H1 (cell line): ENCODE data around the gene AGXT2. TPM values are rescaled to one million over a fixed set of nuclear protein-coding genes. Genes with fewer than 3 reads are reported as not detected.

Experiments
- KDM5A ChIP-seq: fragments of 200-600 bp; IDR thresholded peaks from 2 replicates; pipeline ENCODE4 v1.7.1; 2012; ENCODE audit warnings: mild to moderate bottlenecking, low read length, inconsistent platforms, mixed read lengths
- NRF1 ChIP-seq: IDR thresholded peaks from 2 replicates; pipeline ENCODE4 v1.6.1; 2011; ENCODE audit warnings: mild to moderate bottlenecking, low read depth, low read length, improper control_type of control experiment
- SUZ12 ChIP-seq: fragments of 200-600 bp; sonication (generic); IDR thresholded peaks from 2 replicates; pipeline ENCODE4 v1.6.1; 2012; ENCODE audit warnings: mild to moderate bottlenecking, inconsistent platforms, low read length, moderate library complexity, mixed read lengths
- TAF7 ChIP-seq: optimal IDR thresholded peaks from 2 replicates; pipeline ENCODE3; 2011; ENCODE audit warnings: low read depth, mild to moderate bottlenecking, inconsistent platforms, low read length, moderate library complexity, borderline replicate concordance
- TCF12 ChIP-seq: IDR thresholded peaks from 2 replicates; pipeline ENCODE4 v1.6.1; 2011; ENCODE audit warnings: low read depth, mild to moderate bottlenecking, low read length
- polyA plus RNA-seq, 7 experiments: library from polyadenylated mRNA; depleted of rRNA in 3 of 7; stranded (reverse) in 5 of 7; unstranded in 2 of 7; fragments of >200 nt in 5 of 7; fragments of 200-250 nt in 2 of 7; gene quantifications; 1 replicate in 5 of 7; 2 replicates in 1 of 7; 4 replicates in 1 of 7; pipeline versions ENCODE4 v1.2.1 to v1.2.3, GENCODE V29; 2011 to 2013; ENCODE audit warnings: missing spikeins in 2 of 7, mixed read lengths in 2 of 7
- total RNA-seq: library from RNA; stranded (reverse); fragmentation: NEBNext Ultra II Directional; extraction: Animal tissue kit (Norgen Biotek cat#: 25700); gene quantifications from 2 replicates; pipeline ENCODE4 v1.2.1, GENCODE V29; 2021

The AGXT2 gene
- total and polyA plus RNA-seq, 2 of the 8 experiments (the other 6 are each of a cell fraction or from before 2014, with no cell fraction given), result not detected

DNA sequence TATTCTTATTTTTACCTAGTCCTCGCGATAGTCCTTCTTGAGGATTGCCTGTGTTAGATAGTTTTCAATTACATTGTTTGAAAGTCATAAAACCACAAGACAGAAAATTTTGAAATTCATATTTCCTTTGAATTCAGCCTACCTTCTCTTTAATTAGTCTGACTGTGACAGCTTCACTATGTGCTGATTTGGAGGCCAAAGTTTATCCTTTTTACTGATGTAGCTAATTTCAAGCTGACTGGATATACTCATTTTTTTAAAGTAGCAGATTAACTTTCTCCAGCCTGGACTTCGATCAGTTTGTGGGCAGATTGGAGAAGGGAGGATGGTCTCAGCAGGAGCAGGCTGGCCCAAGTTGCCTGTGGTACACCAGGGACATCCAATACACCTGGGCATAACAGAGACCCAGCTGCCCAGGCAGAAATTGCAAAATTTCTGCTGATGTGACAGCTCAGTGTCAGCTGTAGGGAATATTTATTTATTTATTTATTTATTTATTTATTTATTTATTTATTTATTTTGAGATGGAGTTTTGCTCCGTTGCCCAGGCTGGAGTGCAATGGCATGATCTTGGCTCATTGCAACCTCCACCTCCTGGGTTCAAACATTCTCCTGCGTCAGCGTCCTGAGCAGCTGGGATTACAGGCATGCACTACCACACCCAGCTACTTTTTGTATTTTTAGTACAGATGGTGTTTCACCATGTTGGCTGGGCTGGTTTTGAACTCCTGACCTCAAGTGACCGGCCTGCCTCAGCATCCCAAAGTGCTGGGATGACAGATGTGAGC lies 24.2 kb downstream of the AGXT2 start (continued):
- TF ChIP-seq SUZ12 (no peak), TAF7 (no peak), TCF12 (no peak), NRF1 (no peak), KDM5A (no peak)
